Lung (tissue), 12 donors: Measurements from ENCODE around the gene TYRO3. TPM values are rescaled to one million over a fixed set of nuclear protein-coding genes. Genes with fewer than 3 reads are reported as not detected.

ENCODE experiments used
- ATAC-seq: fragments of 200-7000 bp; cut with Tn5 transposase; one replicate; pipeline ENCODE4 v1.9.1; 2020; ENCODE audit warnings: moderate number of reproducible peaks; ENCODE audit not compliant: insufficient read depth, low FRiP score
- DNase-seq, 3 donors: peaks; one replicate each; pipeline ENCODE4 v3.0.0-alpha.2; 2013 to 2017
- H3K27ac ChIP-seq, 2 donors: one replicate each; pipeline ENCODE4 v1.5.1; 2013; ENCODE audit warnings: mild to moderate bottlenecking in 2 of 2, moderate library complexity in 2 of 2, control low read depth in 1 of 2, inconsistent platforms in 1 of 2, low read depth in 1 of 2, low read length in 1 of 2
- H3K27me3 ChIP-seq, 3 donors: one replicate each; pipeline ENCODE4 v1.5.1; 2013; ENCODE audit warnings: low read length in 2 of 3; ENCODE audit not compliant: control insufficient read depth in 3 of 3, insufficient read depth in 3 of 3
- H3K36me3 ChIP-seq, 4 donors: one replicate each; pipeline ENCODE4 v1.5.1; 2013; ENCODE audit warnings: low read length in 4 of 4, mild to moderate bottlenecking in 1 of 4, moderate library complexity in 1 of 4; ENCODE audit not compliant: control insufficient read depth in 4 of 4, insufficient read depth in 4 of 4
- H3K4me1 ChIP-seq, 5 donors: one replicate each; pipeline ENCODE4 v1.5.1; 2013; ENCODE audit warnings: low read length in 5 of 5, mild to moderate bottlenecking in 2 of 5, moderate library complexity in 1 of 5; ENCODE audit not compliant: control insufficient read depth in 5 of 5, insufficient read depth in 5 of 5
- H3K4me3 ChIP-seq: one replicate; pipeline ENCODE4 v1.5.1; 2013; ENCODE audit warnings: mild to moderate bottlenecking, control low read depth, moderate library complexity
- H3K9ac ChIP-seq, 2 donors: one replicate each; pipeline ENCODE4 v1.5.1; 2013; ENCODE audit warnings: low read length in 2 of 2, control low read depth in 1 of 2; ENCODE audit not compliant: insufficient read depth in 1 of 2
- H3K9me3 ChIP-seq, 4 donors: one replicate each; pipeline ENCODE4 v1.5.1; 2013; ENCODE audit warnings: low read length in 3 of 4, mild to moderate bottlenecking in 1 of 4, moderate library complexity in 1 of 4; ENCODE audit not compliant: control insufficient read depth in 4 of 4, insufficient read depth in 3 of 4
- CTCF ChIP-seq: IDR thresholded peaks from 2 replicates; pipeline ENCODE4 v1.5.1; 2012; ENCODE audit warnings: mild to moderate bottlenecking; ENCODE audit errors: control extremely low read depth, extremely low read depth
- WGBS, 2 donors: extraction: QIAGEN DNeasy Blood & Tissue Kit; methylation state at CpG; one replicate each; pipeline ENCODE4 v1.1.7; 2013; 5-methylcytosine and 5-hydroxymethylcytosine counted together
- polyA plus RNA-seq, 2 donors: library from polyadenylated mRNA; stranded (reverse); fragments of 200-250 nt; gene quantifications; one replicate each; pipeline ENCODE4 v1.2.1, GENCODE V29; 2013
- total RNA-seq, 2 donors: library from RNA; depleted of rRNA in 1 of 2; stranded (reverse); fragments of >200 nt in 1 of 2; gene quantifications; one replicate each; pipeline ENCODE4 v1.2.1, GENCODE V29; 2014 to 2021
- donor health status: control.
- donor health status: control.
- donor health status: Bipolar disorder and iron deficiency.
- donor health status: healthy.
- donor health status: DM: yes; HTN: yes; CAD: no.

TYRO3 gene
- total and polyA plus RNA-seq, 4 donors, result 4.2 to 17.9 (median 12.6) TPM

DNA sequence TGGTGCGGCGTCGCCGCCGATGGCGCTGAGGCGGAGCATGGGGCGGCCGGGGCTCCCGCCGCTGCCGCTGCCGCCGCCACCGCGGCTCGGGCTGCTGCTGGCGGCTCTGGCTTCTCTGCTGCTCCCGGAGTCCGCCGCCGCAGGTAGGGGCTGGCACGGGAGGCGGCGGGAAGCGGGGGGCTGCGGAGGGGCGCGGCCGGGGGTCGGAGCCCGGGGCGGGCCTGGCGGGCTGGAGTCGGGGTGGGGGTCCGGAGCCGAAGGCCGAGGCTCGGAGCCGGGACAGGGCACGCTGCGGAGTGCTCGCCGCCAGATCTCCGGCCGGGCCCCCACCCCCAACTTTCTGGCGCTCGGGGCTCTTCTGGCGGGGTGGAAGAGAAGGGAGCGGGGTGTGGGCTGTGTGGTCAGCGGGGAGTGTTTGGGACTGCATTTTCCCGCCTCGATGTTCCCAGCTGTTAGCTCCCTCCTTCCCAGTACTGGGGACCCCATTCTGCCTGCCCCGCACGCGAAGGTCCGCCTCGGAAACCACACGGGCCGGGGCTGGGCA, 299 bp downstream of the TYRO3 start:
- H3K4me3 ChIP-seq, result peak overlapping the region; percentile 52
- no peak overlapping the region for H3K9ac ChIP-seq
- peaks cover 0 to 3% (median 0%) of the 10 kb centered on the region in 4 donors for H3K9me3 ChIP-seq
- no peak overlapping the region for H3K27ac ChIP-seq
- H3K36me3 ChIP-seq, result no peaks in the 10 kb centered on the region
- H3K4me1 ChIP-seq, result peaks cover 0 to 55% (median 14%) of the 10 kb centered on the region in 5 donors
- ATAC-seq (no peak), DNase-seq (peak in 1 of 3 donors; percentile 34)
- 2% methylated on average over 56 to 60 of the region's 60 CpGs for WGBS, 2 donors
- no peaks in the 10 kb centered on the region for H3K27me3 ChIP-seq
- TF ChIP-seq CTCF, result no peak

DNA sequence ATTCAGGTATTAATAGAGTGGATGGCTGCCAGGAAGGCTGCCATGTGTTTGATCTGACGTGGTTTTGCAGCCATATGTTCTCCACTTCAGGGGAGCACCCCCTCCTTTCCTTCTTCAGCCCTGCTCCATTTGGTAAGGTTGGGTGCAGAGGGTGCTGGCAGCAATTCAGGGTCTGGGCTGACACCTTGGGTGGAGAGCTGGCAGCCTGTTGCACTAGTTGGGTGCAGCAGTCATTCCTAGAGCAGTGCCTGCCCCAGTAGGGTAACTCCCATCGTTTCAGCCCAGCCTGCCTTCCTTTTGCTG, 1.5 kb downstream of the TYRO3 start:
- 43 to 61% methylated on average over 2 of the region's 2 CpGs for WGBS, 2 donors
- no peak for ATAC-seq
- no peak overlapping the region for H3K27ac ChIP-seq
- peaks cover 0 to 57% (median 11%) of the 10 kb centered on the region in 5 donors for H3K4me1 ChIP-seq
- H3K9ac ChIP-seq, result no peak overlapping the region
- peaks cover 0 to 3% (median 0%) of the 10 kb centered on the region in 4 donors for H3K9me3 ChIP-seq
- peaks cover 0 to 5% (median 2%) of the 10 kb centered on the region in 4 donors for H3K36me3 ChIP-seq
- no peak for DNase-seq
- no peak overlapping the region for H3K4me3 ChIP-seq
- no peaks in the 10 kb centered on the region for H3K27me3 ChIP-seq
- TF ChIP-seq CTCF, result no peak

DNA sequence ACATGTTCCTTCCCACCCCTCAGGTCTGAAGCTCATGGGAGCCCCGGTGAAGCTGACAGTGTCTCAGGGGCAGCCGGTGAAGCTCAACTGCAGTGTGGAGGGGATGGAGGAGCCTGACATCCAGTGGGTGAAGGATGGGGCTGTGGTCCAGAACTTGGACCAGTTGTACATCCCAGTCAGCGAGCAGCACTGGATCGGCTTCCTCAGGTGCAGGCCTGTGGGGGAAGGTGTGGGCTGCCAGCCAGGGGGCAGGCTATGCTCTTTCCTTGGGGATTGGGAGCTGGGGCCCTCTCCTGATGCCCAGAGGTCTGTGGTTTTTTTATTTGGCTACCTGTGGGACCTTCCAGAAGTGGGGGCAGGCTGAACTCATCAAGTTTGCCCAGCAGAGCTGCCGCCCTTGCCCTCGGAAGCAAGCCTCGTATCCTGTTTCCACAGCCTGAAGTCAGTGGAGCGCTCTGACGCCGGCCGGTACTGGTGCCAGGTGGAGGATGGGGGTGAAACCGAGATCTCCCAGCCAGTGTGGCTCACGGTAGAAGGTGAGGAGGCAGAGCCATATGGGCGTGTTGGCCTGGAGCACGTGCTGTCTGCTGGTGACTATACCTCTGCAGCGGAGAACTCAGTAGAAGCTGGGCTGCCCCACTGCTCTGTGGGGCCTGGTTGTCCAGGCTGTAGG, 2.2 kb downstream of the TYRO3 start:
- no peak for TF ChIP-seq CTCF
- ATAC-seq (no peak), DNase-seq (no peak)
- H3K4me3 ChIP-seq, result no peak overlapping the region
- peak overlapping the region in 1 of 2 donors; percentile 10 for H3K27ac ChIP-seq
- peaks cover 0 to 3% (median 0%) of the 10 kb centered on the region in 4 donors for H3K9me3 ChIP-seq
- WGBS, 2 donors, result 92 to 94% methylated on average over 16 of the region's 16 CpGs
- H3K27me3 ChIP-seq, result no peaks in the 10 kb centered on the region
- no peak overlapping the region for H3K9ac ChIP-seq
- H3K4me1 ChIP-seq, result peaks cover 0 to 58% (median 11%) of the 10 kb centered on the region in 5 donors
- peaks cover 0 to 5% (median 3%) of the 10 kb centered on the region in 4 donors for H3K36me3 ChIP-seq
